ENCODE data around the gene ENPP5.
"Not testable (repeated sequence)": the region's sequence is repeated elsewhere in the genome, so short reads cannot be mapped to it uniquely, and the experiment has no call there.

The ENPP5 gene

GRCh38 chr6:46138281-46138680, 32.5 kb downstream of the ENPP5 start:
- FAIRE-seq (no peak), DNase-seq (ENCODE audit: insufficient read length, low spot score) (no peak)
- TF ChIP-seq POLR2A (IDR thresholded peaks at IDR 0.05; ENCODE audit: low read depth, low read length): no peak

GRCh38 chr6:46137387-46137786, 33.4 kb downstream of the ENPP5 start:
- TF ChIP-seq POLR2A (IDR thresholded peaks at IDR 0.05; ENCODE audit: low read depth, low read length): no peak
- DNase-seq (ENCODE audit: insufficient read length, low spot score): no peak
- FAIRE-seq: no peak

GRCh38 chr6:46136831-46137230, 33.9 kb downstream of the ENPP5 start:
- FAIRE-seq (no peak), DNase-seq (ENCODE audit: insufficient read length, low spot score) (no peak)
- no peak for TF ChIP-seq POLR2A (IDR thresholded peaks at IDR 0.05; ENCODE audit: low read depth, low read length)

- FAIRE-seq: no peak
- TF ChIP-seq POLR2A (IDR thresholded peaks at IDR 0.05; ENCODE audit: low read depth, low read length): no peak
- no peak for DNase-seq (ENCODE audit: insufficient read length, low spot score)
Observed at GRCh38 chr6:46135176-46135575, 35.6 kb downstream of the ENPP5 start.

- no peak for DNase-seq (ENCODE audit: insufficient read length, low spot score)
- TF ChIP-seq POLR2A (IDR thresholded peaks at IDR 0.05; ENCODE audit: low read depth, low read length): no peak
- FAIRE-seq: no peak
Observed at GRCh38 chr6:46134216-46134615, 36.6 kb downstream of the ENPP5 start.

GRCh38 chr6:46131291-46131690, 39.5 kb downstream of the ENPP5 start:
- FAIRE-seq; DNase-seq (ENCODE audit: insufficient read length, low spot score): not testable (repeated sequence)

GRCh38 chr6:46130666-46131065, 40.1 kb downstream of the ENPP5 start:
- no peak for DNase-seq (ENCODE audit: insufficient read length, low spot score)
- no peak for TF ChIP-seq POLR2A (IDR thresholded peaks at IDR 0.05; ENCODE audit: low read depth, low read length)
- FAIRE-seq: no peak

GRCh38 chr6:46129629-46130511, 40.9 kb downstream of the ENPP5 start, which contains the start of gene ENPP4:
ENPP4 (plus strand) TSS chr6:46129989; CDS start chr6:46139584, 9,595 bp downstream.
- TF ChIP-seq POLR2A (IDR thresholded peaks at IDR 0.05; ENCODE audit: low read depth, low read length): no peak
- DNase-seq (ENCODE audit: insufficient read length, low spot score) (no peak), FAIRE-seq (no peak)

- no peak for TF ChIP-seq POLR2A (IDR thresholded peaks at IDR 0.05; ENCODE audit: low read depth, low read length)
- no peak for DNase-seq (ENCODE audit: insufficient read length, low spot score)
- FAIRE-seq: no peak
Observed at GRCh38 chr6:46129291-46129628, 41.5 kb downstream of the ENPP5 start.

GRCh38 chr6:46128476-46128875, 42.3 kb downstream of the ENPP5 start:
- no peak for FAIRE-seq
- DNase-seq (ENCODE audit: insufficient read length, low spot score): no peak
- no peak for TF ChIP-seq POLR2A (IDR thresholded peaks at IDR 0.05; ENCODE audit: low read depth, low read length)

GRCh38 chr6:46119679-46120078, 51.1 kb downstream of the ENPP5 start:
- FAIRE-seq; DNase-seq (ENCODE audit: insufficient read length, low spot score): not testable (repeated sequence)

GRCh38 chr6:46118836-46119235, 51.9 kb downstream of the ENPP5 start:
- FAIRE-seq (no peak), DNase-seq (ENCODE audit: insufficient read length, low spot score) (no peak)
- no peak for TF ChIP-seq POLR2A (IDR thresholded peaks at IDR 0.05; ENCODE audit: low read depth, low read length)

GRCh38 chr6:46118157-46118556, 52.6 kb downstream of the ENPP5 start:
- FAIRE-seq (no peak), DNase-seq (ENCODE audit: insufficient read length, low spot score) (no peak)
- TF ChIP-seq POLR2A (IDR thresholded peaks at IDR 0.05; ENCODE audit: low read depth, low read length): no peak

- DNase-seq (ENCODE audit: insufficient read length, low spot score): no peak
- FAIRE-seq: no peak
Observed at GRCh38 chr6:46116289-46116688, 54.5 kb downstream of the ENPP5 start.

GRCh38 chr6:46115634-46116033, 55.1 kb downstream of the ENPP5 start:
- DNase-seq (ENCODE audit: insufficient read length, low spot score): no peak
- FAIRE-seq: no peak
- no peak for TF ChIP-seq POLR2A (IDR thresholded peaks at IDR 0.05; ENCODE audit: low read depth, low read length)

More at GRCh38 chr6:46116289-46116688, 54.5 kb downstream of the ENPP5 start:
- TF ChIP-seq POLR2A (IDR thresholded peaks at IDR 0.05; ENCODE audit: low read depth, low read length): no peak

Measured in H54 (cell line).